OCI-LY7 (cell line): ENCODE measurements around the gene SPRR5. TPM values are rescaled to one million over a fixed set of nuclear protein-coding genes. Genes with fewer than 3 reads are reported as not detected.

Source experiments
- BruUV-seq: library from RNA; stranded (reverse); fragments of 400-500 nt; replicated peaks from 2 replicates; lab custom pipeline; 2021; lab: Mats Ljungman, UMichigan
- CTCF ChIA-PET: fragments of 300-600 bp; sonication (Branson Sonifier 250); formaldehyde crosslinking; loops from one replicate; lab custom pipeline; 2022; ENCODE audit warnings: antibody characterized with exemption; ENCODE audit not compliant: unreplicated experiment; lab: Charles Lee
- POLR2A ChIA-PET: fragments of 300-600 bp; sonication (Branson Sonifier 250); formaldehyde crosslinking; loops from one replicate; lab custom pipeline; 2022; ENCODE audit warnings: antibody characterized with exemption; lab: Charles Lee
- DNase-seq: peaks from one replicate; pipeline ENCODE4 v3.0.0-alpha.2; 2015; ENCODE audit warnings: low spot score
- H2AFZ ChIP-seq: fragments of 200-600 bp; sonication (generic), shearing (Covaris generic); 2 replicates; pipeline ENCODE4 v1.6.1; 2014; ENCODE audit warnings: mild to moderate bottlenecking, antibody characterized with exemption, low read length, moderate library complexity
- H3K27ac ChIP-seq: fragments of 200-600 bp; sonication (generic); 2 replicates; pipeline ENCODE4 v1.5.1; 2014; ENCODE audit warnings: mixed run types, low read depth, mild to moderate bottlenecking, moderate library complexity, low read length, inconsistent platforms; ENCODE audit not compliant: poor library complexity, severe bottlenecking
- H3K36me3 ChIP-seq: fragments of 200-600 bp; sonication (generic); 2 replicates; pipeline ENCODE4 v1.6.1; 2014; ENCODE audit warnings: mild to moderate bottlenecking, antibody characterized with exemption, low read length, moderate library complexity, mixed read lengths; ENCODE audit not compliant: insufficient read depth
- H3K4me1 ChIP-seq: fragments of 200-600 bp; sonication (generic); 2 replicates; pipeline ENCODE4 v1.5.1; 2014; ENCODE audit warnings: mild to moderate bottlenecking, low read length; ENCODE audit not compliant: insufficient read depth, poor library complexity, severe bottlenecking
- H3K4me2 ChIP-seq: fragments of 200-600 bp; sonication (generic); 2 replicates; pipeline ENCODE4 v1.6.1; 2014; ENCODE audit warnings: mild to moderate bottlenecking, low read length
- H3K4me3 ChIP-seq: fragments of 200-600 bp; sonication (generic); 2 replicates; pipeline ENCODE4 v1.5.1; 2014; ENCODE audit warnings: mild to moderate bottlenecking, low read depth, low read length; ENCODE audit not compliant: poor library complexity, severe bottlenecking
- H3K79me2 ChIP-seq: fragments of 200-600 bp; sonication (generic); 2 replicates; pipeline ENCODE4 v1.6.1; 2016; ENCODE audit warnings: low read depth, mild to moderate bottlenecking, low read length, moderate library complexity, mixed read lengths; ENCODE audit not compliant: insufficient read depth
- H3K9me2 ChIP-seq: fragments of 200-600 bp; sonication (generic); 2 replicates; pipeline ENCODE4 v1.6.1; 2016; ENCODE audit warnings: mild to moderate bottlenecking, low read length, mixed read lengths; ENCODE audit not compliant: insufficient read depth
- H3K9me3 ChIP-seq: fragments of 200-600 bp; sonication (generic); 2 replicates; pipeline ENCODE4 v1.6.1; 2014; ENCODE audit warnings: mild to moderate bottlenecking, mixed run types, low read length, mixed read lengths
- H4K20me1 ChIP-seq: fragments of 200-600 bp; sonication (generic); 2 replicates; pipeline ENCODE4 v1.6.1; 2014; ENCODE audit warnings: mild to moderate bottlenecking, antibody characterized with exemption, low read length, moderate library complexity, mixed read lengths; ENCODE audit not compliant: insufficient read depth
- EZH2phosphoT487 ChIP-seq: fragments of 200-600 bp; sonication (generic); IDR thresholded peaks from 2 replicates; pipeline ENCODE4 v1.6.1; 2018; ENCODE audit warnings: low read depth, borderline replicate concordance, mild to moderate bottlenecking, mixed run types, antibody characterized with exemption, low read length, moderate library complexity, mixed read lengths
- intact Hi-C: fragments of 100-400 bp; cut with micrococcal nuclease; formaldehyde crosslinking; loops from one replicate; pipeline ENCODE4 v1.10.0; 2022; ENCODE audit not compliant: unreplicated experiment
- total RNA-seq, 2 experiments: library from RNA; depleted of rRNA in 1 of 2; stranded (reverse); fragments of >200 nt in 1 of 2; shearing (Covaris generic) in 1 of 2; gene quantifications; 2 replicates each; pipeline ENCODE4 v1.2.3, GENCODE V29; 2014 to 2022
- TF ChIP-seq, protein P1 (sequence below): fragments of 200-600 bp; sonication (generic); conservative IDR thresholded peaks from 2 replicates; pipeline ENCODE4 v1.5.1; 2014; ENCODE audit warnings: mild to moderate bottlenecking, antibody characterized with exemption, low read length, moderate library complexity, mixed read lengths

SPRR5 gene
- total RNA-seq, 2 experiments from 2014 or later: not detected

DNA sequence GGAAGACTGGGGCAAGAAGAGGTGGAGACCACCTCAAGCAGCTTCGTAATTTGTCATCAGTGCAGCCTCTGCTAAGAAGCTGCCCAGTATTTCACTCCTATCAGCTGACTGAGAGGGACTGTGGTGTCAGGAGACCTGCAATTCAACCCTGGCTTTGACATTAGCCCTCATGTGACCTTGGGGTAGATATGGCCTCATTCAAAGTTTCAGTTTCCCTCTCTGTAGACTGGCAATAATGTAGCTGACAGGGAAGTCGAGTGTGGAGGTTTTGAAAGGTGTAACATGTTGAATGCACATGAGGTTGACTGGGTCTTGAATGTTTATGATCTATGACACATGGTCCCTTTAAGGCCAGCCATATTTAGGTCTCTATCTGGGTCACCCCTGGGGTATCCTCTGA, 21.2 kb downstream of the SPRR5 start:
- H3K4me3 ChIP-seq: no peak overlapping the region
- CTCF ChIA-PET: no interaction called here
- H3K9me3 ChIP-seq: no peaks in the 10 kb centered on the region
- H3K79me2 ChIP-seq: no peaks in the 10 kb centered on the region
- no peak for DNase-seq
- no peak overlapping the region for H3K27ac ChIP-seq
- POLR2A ChIA-PET: no interaction called here
- TF ChIP-seq, protein P1, sequence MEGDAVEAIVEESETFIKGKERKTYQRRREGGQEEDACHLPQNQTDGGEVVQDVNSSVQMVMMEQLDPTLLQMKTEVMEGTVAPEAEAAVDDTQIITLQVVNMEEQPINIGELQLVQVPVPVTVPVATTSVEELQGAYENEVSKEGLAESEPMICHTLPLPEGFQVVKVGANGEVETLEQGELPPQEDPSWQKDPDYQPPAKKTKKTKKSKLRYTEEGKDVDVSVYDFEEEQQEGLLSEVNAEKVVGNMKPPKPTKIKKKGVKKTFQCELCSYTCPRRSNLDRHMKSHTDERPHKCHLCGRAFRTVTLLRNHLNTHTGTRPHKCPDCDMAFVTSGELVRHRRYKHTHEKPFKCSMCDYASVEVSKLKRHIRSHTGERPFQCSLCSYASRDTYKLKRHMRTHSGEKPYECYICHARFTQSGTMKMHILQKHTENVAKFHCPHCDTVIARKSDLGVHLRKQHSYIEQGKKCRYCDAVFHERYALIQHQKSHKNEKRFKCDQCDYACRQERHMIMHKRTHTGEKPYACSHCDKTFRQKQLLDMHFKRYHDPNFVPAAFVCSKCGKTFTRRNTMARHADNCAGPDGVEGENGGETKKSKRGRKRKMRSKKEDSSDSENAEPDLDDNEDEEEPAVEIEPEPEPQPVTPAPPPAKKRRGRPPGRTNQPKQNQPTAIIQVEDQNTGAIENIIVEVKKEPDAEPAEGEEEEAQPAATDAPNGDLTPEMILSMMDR: no peak
- no peak for TF ChIP-seq EZH2phosphoT487
- H3K4me1 ChIP-seq: no peaks in the 10 kb centered on the region
- H2AFZ ChIP-seq: no peak overlapping the region
- H3K4me2 ChIP-seq: no peak overlapping the region
- no peaks in the 10 kb centered on the region for H4K20me1 ChIP-seq
- intact Hi-C loops: no loop called here
- no TSS peak for BruUV-seq
- no peaks in the 10 kb centered on the region for H3K9me2 ChIP-seq
- H3K36me3 ChIP-seq: no peaks in the 10 kb centered on the region

DNA sequence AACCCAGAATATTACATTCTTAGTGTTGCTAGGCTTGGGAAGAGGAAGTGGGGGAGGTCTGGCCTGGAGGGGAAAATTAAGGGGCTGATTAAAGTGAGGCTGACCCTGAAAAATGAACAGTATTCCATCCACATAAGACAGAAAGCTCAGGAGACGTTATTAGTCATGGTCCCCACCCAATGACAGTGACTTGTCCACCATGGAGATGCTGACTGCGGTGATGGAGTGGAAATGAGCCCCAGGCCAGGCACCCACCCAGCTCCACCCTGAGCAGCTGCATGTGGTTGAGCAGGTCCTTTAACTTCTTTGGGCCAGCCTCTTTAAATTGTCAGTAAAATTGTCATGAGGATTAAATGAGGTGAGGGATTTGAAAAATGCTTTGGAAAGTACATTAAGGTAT, 22.0 kb downstream of the SPRR5 start:
- POLR2A ChIA-PET: no interaction called here
- Histone ChIP-seq H4K20me1 (no peaks in the 10 kb centered on the region), H3K9me3 (no peaks in the 10 kb centered on the region), H3K27ac (no peak overlapping the region), H3K9me2 (no peaks in the 10 kb centered on the region), H3K4me3 (no peak overlapping the region), H3K36me3 (no peaks in the 10 kb centered on the region), H3K4me2 (no peak overlapping the region), H3K4me1 (no peaks in the 10 kb centered on the region), H3K79me2 (no peaks in the 10 kb centered on the region), H2AFZ (no peak overlapping the region)
- CTCF ChIA-PET: no interaction called here
- intact Hi-C loops: no loop called here
- DNase-seq: no peak
- TF ChIP-seq EZH2phosphoT487: no peak
- TF ChIP-seq, protein P1: no peak
- no TSS peak for BruUV-seq

DNA sequence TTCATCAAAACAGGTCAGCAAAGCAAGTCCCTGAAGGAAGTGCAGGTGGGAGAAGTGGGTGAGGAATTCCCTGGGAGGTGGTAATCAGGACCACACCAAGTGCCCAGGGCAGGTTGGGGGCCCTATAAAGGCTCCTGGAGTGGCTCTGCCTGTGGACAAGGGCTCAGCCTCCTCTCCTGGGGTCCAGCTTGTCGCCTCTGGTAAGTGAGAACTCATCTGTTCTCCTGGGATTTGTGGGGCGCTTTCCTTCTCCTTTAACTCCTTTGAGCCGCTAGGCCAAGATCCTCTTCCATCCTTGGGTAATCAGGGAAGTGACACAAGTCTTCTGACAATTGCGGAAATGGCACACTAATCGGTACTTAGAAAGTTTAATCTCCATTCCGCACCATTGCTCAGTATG, 23.5 kb downstream of the SPRR5 start, which contains the start of gene SPRR4:
Gene SPRR4, plus strand, starts transcription at position 154 of the 400 bp plus-strand sequence. CDS start 1,243 bp downstream, outside the sequence.
- H3K4me2 ChIP-seq: no peak within 1 kb of the TSS
- CTCF ChIA-PET: no interaction called here
- no peaks in the 10 kb centered on the region for H3K36me3 ChIP-seq
- H3K9me2 ChIP-seq: no peaks in the 10 kb centered on the region
- BruUV-seq: no TSS peak
- no peaks in the 10 kb centered on the region for H3K79me2 ChIP-seq
- H3K9me3 ChIP-seq: no peaks in the 10 kb centered on the region
- intact Hi-C loops: no loop called here
- no peak within 1 kb of the TSS for H2AFZ ChIP-seq
- H4K20me1 ChIP-seq: no peaks in the 10 kb centered on the region
- TF ChIP-seq, protein P1: no peak
- no peak for TF ChIP-seq EZH2phosphoT487
- POLR2A ChIA-PET: no interaction called here
- H3K4me3 ChIP-seq: no peak within 1 kb of the TSS
- no peaks in the 10 kb centered on the region for H3K4me1 ChIP-seq
- no peak for DNase-seq
- H3K27ac ChIP-seq: no peak within 1 kb of the TSS
